AG20443 (cell line): Measurements from ENCODE around the gene SMARCE1.

Experiments used
- DNase-seq: peaks from one replicate; pipeline ENCODE4 v3.0.0; 2012; ENCODE audit warnings: low spot score, mixed read lengths

The SMARCE1 gene

GRCh38 chr17:40645943-40646342, 1.7 kb downstream of the SMARCE1 start:
- DNase-seq = no peak

DNA sequence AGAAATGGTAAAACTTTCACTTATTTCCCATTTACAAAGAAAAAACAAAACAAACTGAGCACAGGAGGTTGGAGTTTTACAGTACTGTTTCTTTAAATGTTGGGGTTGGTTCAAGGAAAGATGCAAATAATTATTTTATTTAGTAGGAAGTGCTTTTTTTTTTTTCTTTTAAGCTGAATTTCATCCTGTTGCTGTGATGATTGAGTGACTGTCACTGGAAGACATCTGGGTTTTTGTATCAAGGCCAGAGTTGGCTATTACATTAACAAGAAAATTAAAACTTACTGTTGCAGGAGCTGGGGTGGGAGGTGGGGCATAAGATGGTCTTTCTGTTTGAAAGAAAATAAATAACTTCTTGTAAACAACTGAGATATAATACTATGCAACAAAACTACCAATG, 2.3 kb downstream of the SMARCE1 start:
- no peak for DNase-seq

GRCh38 chr17:40637931-40638330, 9.7 kb downstream of the SMARCE1 start:
- DNase-seq = no peak

GRCh38 chr17:40633871-40634270, 13.7 kb downstream of the SMARCE1 start:
- DNase-seq = no peak

DNA sequence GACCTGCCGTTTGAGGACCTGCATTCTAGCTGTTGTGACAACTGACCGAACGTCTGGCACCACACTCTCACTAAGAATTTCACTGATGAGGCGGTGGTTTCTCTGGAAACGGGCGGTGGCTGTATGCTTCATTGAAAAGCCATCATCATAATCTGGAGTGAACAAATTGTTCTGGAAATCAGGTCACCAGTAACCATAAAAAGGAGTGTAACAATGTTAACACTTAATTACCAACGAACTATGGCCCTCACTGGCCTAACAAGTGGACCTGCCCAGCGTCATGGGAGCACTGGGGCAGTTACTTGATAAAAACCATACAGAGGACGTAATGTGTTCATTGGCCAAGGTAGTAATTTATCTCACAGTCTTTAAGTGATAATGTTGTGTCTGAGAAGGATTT, 15.4 kb downstream of the SMARCE1 start:
- DNase-seq = no peak

- no peak for DNase-seq
These were observed 17.8 kb downstream of the SMARCE1 start for GRCh38 chr17:40629842-40630241.

- DNase-seq = no peak
These were observed 22.3 kb downstream of the SMARCE1 start for GRCh38 chr17:40625311-40625710.

- no peak for DNase-seq
These were observed 24.0 kb downstream of the SMARCE1 start for GRCh38 chr17:40623419-40624210.

DNA sequence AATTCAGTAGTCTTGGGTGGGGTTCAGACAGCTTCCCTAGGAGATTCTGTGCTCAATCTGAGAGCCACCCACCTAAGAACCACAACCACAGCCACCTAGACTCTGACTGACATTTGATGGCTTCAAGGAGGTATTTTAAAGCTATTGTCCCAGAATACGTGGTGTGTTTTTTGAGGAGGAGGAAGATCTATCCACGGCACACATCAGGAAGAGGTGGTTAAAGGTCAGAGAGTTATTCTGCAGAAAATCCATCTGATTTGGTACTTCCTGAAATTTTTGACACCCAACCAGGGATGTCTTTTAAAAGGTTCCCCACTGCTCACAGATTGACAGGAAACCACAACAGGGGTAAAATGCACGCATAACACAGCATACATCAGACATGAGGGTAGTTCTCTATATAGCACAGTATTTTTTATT, 25.1 kb downstream of the SMARCE1 start:
- DNase-seq = no peak

DNA sequence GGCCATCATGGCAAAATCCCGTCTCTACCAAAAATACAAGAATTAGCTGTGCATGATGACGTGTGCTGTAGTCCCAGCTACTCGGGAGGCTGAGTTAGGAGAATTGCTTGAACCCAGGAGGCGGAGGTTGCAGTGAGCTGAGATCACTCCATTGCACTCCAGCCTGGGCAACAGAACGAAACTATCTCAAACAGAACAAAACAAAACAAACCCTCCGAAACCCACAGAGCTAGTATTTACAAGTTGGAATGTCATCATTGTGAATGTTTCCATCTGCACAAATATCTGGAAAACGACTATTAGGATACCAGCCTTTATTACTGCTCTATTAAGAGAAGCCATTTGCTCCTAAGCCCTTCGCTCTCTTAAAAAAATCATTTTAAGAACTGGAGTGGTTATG, 26.0 kb downstream of the SMARCE1 start:
- no peak for DNase-seq

GRCh38 chr17:40621019-40621418, 26.6 kb downstream of the SMARCE1 start:
- DNase-seq = no peak

DNA sequence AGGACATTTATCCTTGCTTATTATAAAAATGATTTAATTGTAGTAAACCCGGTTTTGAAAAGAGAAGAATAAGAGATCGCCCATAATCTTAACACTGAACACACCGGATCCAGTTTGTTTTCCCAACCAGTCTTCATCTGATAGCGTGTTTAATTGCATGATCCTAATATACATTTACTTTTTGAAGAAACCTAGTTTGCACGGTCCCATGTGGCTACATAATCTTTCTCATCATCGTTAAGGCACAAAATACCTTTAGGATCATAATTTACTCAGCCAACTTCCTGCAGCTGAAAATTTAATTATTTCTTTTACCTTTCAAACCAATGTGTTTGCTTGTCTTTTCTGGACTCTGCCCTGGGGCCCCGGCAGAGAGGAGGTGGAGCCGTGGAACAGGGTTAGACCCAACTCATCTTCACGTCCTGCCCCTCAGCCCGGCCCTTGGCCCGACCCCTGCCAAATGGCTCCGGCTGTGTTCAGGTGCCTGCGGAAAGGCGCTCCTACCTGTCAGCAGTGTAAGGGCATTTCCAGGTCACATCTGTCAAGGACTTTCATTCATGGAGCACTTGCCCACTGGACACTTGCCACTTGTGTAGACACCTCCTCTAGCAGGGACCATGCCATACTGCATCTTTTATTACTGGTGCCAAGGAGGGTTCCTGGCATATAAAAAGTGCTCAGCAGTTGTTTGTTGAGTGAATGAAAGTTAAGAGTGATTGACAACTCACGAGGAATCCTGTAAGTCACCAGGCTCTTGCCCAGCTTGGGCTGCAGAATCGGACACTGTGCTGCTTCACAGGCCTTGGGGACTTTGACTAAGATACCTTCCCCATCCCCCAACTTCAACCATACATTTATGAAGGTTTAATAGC, 28.6 kb downstream of the SMARCE1 start:
- no peak for DNase-seq

GRCh38 chr17:40617678-40618240, 29.9 kb downstream of the SMARCE1 start:
- no peak for DNase-seq

GRCh38 chr17:40616592-40616991, 31.0 kb downstream of the SMARCE1 start:
- DNase-seq = no peak

DNA sequence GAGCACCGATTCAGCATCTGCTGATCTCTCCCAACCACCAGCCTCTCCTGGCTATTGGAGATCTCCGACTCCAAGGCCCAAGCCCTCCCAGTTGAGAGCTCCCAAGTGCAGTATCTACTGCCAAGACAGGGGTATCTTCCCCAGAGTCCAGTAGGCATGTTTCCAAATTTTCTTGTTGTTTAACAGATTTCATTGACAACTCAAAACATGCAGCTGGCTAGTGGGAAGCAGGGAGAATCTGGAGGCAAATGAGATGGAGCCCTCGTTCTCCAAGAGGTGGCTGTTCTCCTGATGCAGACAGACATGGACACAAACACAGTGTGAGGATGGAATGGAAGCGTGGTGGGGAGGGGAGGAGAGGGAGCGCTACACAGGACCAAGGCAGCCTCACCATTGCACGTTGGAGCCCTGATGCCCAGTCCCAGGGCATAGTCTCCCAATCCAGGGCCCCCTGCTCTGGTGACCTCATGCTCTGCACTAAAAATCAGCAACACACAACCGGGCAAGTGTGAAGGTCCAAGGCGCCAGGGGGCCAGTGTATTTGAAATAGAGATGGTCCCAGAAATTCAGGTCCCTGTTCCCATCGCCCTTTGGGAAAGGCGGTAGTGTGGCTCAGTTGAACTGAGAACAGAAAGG, 31.7 kb downstream of the SMARCE1 start:
- DNase-seq = no peak

- DNase-seq = peak; percentile 59
These were observed 32.4 kb downstream of the SMARCE1 start for GRCh38 chr17:40615068-40615840.

GRCh38 chr17:40614431-40615067, 33.1 kb downstream of the SMARCE1 start:
- no peak for DNase-seq

DNA sequence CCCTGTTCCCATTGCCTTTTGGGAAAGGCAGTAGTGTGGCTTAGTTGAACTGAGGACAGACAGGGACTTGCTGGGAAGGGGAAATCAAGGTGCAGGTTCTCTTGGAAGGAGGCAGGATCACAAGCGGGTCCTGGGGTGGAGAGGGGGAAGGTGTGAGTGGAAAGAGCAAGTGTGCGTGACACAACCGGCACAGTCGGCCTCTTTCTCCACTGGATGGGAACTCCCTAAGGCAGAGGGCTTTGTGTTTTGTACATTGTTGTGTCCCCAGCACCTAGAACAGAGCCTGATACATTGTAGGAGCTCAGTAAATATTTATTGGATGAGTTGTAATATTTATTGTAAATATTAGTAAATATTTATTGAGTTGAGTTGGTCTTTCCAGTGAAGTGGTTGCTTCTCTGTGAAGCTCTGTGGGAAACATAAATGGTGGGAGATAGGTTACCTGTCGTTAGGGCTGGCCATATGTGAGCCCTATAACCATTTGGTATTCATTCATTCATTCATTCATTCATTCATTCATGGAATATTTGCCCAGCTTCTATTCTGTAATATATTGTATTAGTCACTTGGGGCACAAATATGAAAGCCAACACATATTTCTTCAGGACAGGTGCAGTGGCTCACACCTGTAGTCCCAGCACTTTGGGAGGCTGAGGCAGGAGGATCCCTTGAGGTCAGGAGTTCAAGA, 34.0 kb downstream of the SMARCE1 start:
- DNase-seq = no peak

DNA sequence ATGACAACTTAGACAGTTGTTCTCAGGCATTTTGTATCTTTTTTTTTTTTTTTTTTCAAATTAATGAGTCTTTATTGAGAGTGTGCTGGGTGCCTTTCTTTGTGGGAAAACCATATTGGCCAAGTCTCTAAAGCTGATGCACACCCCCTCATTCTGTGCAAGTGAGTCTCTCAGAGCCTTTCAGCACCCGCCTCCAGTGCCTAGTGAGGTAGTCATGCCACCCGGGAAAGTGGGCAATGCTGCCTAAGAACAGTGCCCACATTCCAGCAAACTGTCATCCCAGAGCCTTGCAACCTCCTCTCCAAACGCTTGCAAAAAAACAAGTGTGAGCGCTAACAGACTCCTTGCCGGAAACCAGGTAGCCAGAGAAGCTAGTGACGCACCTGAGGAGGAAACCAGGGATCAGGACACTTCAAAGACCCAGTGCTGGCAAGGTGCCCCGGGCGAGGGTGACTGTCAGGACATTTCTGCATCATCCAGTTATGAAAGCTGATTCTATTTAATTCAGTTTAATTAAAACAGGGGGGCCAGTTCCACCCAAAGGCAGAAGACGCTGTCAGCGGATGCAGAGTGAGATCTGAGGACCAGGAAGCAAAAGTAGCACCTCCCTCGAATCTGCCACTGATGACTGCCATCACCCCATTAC, 34.9 kb downstream of the SMARCE1 start:
- DNase-seq = no peak
